RWPE1 (cell line): Measurements from ENCODE around the gene CALCOCO1.

Experiments
- CTCF ChIA-PET: fragments of 350-600 bp; sonication (Branson Sonifier 250); formaldehyde crosslinking; extraction: SDS; loops from one replicate; lab custom pipeline; 2021; lab: Yijun Ruan, JAX
- POLR2A ChIA-PET: fragments of 400-600 bp; formaldehyde crosslinking; extraction: SDS; loops from one replicate; lab custom pipeline; 2020; ENCODE audit warnings: antibody characterized with exemption; ENCODE audit not compliant: low non-redundant PET; lab: Yijun Ruan, JAX
- DNase-seq: peaks from one replicate; pipeline ENCODE4 v3.0.0; 2012; ENCODE audit warnings: low spot score
- H3K27ac ChIP-seq: fragments of 450-650 bp; 2 replicates; pipeline ENCODE4 v1.5.1; 2017
- CTCF ChIP-seq: fragments of 450-650 bp; conservative IDR thresholded peaks from 2 replicates; pipeline ENCODE4 v1.5.1; 2017; ENCODE audit warnings: low read depth, mild to moderate bottlenecking

Gene CALCOCO1

GRCh38 chr12:53659011-53659551, 68.2 kb downstream of the CALCOCO1 start:
- CTCF ChIA-PET, result no interaction called here

More at GRCh38 chr12:53659011-53659551, 68.2 kb downstream of the CALCOCO1 start:
- peak; percentile 22 for DNase-seq
- H3K27ac ChIP-seq, result peak overlapping the region; percentile 46; the same call in 1 of the 2 replicates
- POLR2A ChIA-PET, result no interaction called here
- TF ChIP-seq CTCF, result no peak
